ENCODE data around the gene WEE2.

DNA sequence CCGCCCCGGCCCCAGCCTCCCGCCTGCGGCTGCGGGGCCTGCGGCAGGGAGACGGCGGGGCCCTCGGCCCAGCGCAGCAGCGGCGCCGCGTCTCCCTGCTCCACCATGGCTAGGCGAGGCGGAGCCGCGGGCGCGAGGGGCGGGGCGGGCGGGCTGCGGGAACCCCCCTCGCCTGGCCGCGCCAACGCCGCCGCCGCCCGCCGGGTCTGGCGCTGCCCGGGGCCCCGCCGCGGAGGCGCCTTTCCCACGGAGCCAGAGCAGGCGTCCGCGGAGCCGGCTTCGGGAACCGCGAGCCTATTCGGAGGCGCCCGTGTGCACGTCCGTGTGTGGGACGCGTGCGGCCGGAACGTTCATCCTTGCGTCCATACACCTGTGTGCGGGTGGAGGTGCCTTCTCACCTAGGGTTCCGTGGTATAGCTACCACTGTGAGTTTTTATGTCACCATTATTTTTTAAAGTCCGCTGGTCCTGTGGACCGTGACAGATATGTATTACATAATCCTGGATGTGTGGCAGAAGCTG lies 6.0 kb upstream of the WEE2 start, which contains the start of gene DENND11:
- TF ChIP-seq, protein P1, sequence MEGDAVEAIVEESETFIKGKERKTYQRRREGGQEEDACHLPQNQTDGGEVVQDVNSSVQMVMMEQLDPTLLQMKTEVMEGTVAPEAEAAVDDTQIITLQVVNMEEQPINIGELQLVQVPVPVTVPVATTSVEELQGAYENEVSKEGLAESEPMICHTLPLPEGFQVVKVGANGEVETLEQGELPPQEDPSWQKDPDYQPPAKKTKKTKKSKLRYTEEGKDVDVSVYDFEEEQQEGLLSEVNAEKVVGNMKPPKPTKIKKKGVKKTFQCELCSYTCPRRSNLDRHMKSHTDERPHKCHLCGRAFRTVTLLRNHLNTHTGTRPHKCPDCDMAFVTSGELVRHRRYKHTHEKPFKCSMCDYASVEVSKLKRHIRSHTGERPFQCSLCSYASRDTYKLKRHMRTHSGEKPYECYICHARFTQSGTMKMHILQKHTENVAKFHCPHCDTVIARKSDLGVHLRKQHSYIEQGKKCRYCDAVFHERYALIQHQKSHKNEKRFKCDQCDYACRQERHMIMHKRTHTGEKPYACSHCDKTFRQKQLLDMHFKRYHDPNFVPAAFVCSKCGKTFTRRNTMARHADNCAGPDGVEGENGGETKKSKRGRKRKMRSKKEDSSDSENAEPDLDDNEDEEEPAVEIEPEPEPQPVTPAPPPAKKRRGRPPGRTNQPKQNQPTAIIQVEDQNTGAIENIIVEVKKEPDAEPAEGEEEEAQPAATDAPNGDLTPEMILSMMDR (IDR thresholded peaks at IDR 0.05; ENCODE audit: low read length): no peak
- TF ChIP-seq EZH2 (IDR thresholded peaks at IDR 0.05; ENCODE audit: borderline replicate concordance, low read length): no peak

All from OCI-LY1 (cell line).